GM23338 (cell line): ENCODE measurements around the gene PRRG3. TPM values are rescaled to one million over a fixed set of nuclear protein-coding genes. Genes with fewer than 3 reads are reported as not detected.

Experiments
- ATAC-seq: fragments of 200-7000 bp; cut with Tn5 transposase; 3 replicates; pipeline ENCODE4 v1.9.1; 2020
- DNase-seq: peaks from one replicate; pipeline ENCODE4 v3.0.0-alpha.2; 2015; ENCODE audit warnings: low spot score
- H2AFZ ChIP-seq: fragments of 200-600 bp; sonication (generic); 2 replicates; pipeline ENCODE4 v1.8.0; 2016; ENCODE audit warnings: antibody characterized with exemption, mild to moderate bottlenecking, moderate library complexity
- H3F3A ChIP-seq: fragments of 200-600 bp; sonication (generic); replicated peaks from 2 replicates; pipeline ENCODE4 v1.8.0; 2017; ENCODE audit warnings: antibody characterized with exemption, mixed run types, low read depth
- H3K27ac ChIP-seq: fragments of 200-600 bp; sonication (generic); 2 replicates; pipeline ENCODE4 v1.6.1; 2016; ENCODE audit warnings: low read depth
- H3K27me3 ChIP-seq: fragments of 200-600 bp; sonication (generic); 2 replicates; pipeline ENCODE4 v1.8.0; 2016; ENCODE audit warnings: mild to moderate bottlenecking, mixed run types, moderate library complexity; ENCODE audit not compliant: insufficient read depth
- H3K36me3 ChIP-seq: fragments of 200-600 bp; sonication (generic); 2 replicates; pipeline ENCODE4 v1.8.0; 2016; ENCODE audit warnings: mild to moderate bottlenecking; ENCODE audit not compliant: insufficient read depth
- H3K4me1 ChIP-seq: fragments of 200-600 bp; sonication (generic); 2 replicates; pipeline ENCODE4 v1.8.0; 2016; ENCODE audit warnings: mild to moderate bottlenecking, moderate library complexity; ENCODE audit not compliant: insufficient read depth
- H3K4me2 ChIP-seq: fragments of 200-600 bp; sonication (generic); 2 replicates; pipeline ENCODE4 v1.7.1; 2017; ENCODE audit warnings: mixed run types
- H3K4me3 ChIP-seq: fragments of 200-600 bp; sonication (generic); 2 replicates; pipeline ENCODE4 v1.6.1; 2016; ENCODE audit warnings: mixed run types
- H3K79me2 ChIP-seq: fragments of 200-600 bp; sonication (generic); replicated peaks from 2 replicates; pipeline ENCODE4 v1.8.0; 2017; ENCODE audit warnings: mild to moderate bottlenecking; ENCODE audit not compliant: insufficient read depth
- H3K9me2 ChIP-seq: fragments of 200-600 bp; sonication (generic); 2 replicates; pipeline ENCODE4 v1.8.0; 2017; ENCODE audit not compliant: insufficient read depth
- H4K20me1 ChIP-seq: fragments of 200-600 bp; sonication (generic); replicated peaks from 2 replicates; pipeline ENCODE4 v1.8.0; 2017; ENCODE audit warnings: mild to moderate bottlenecking; ENCODE audit not compliant: insufficient read depth
- H3K27ac Mint-ChIP-seq: 2 replicates; pipeline ENCODE4 v1.8.0; 2020; ENCODE audit warnings: inconsistent platforms, mild to moderate bottlenecking, moderate library complexity, mixed read lengths
- H3K27me3 Mint-ChIP-seq: 3 replicates; pipeline ENCODE4 v1.8.0; 2022; ENCODE audit warnings: low read depth, mild to moderate bottlenecking, moderate library complexity, mixed read lengths, inconsistent platforms; ENCODE audit not compliant: insufficient read depth, poor library complexity
- H3K36me3 Mint-ChIP-seq: 3 replicates; pipeline ENCODE4 v1.8.0; 2021; ENCODE audit warnings: low read depth, mild to moderate bottlenecking, inconsistent platforms, moderate library complexity, mixed read lengths
- H3K4me1 Mint-ChIP-seq: 3 replicates; pipeline ENCODE4 v1.8.0; 2020; ENCODE audit warnings: mild to moderate bottlenecking, inconsistent platforms, mixed read lengths
- H3K4me3 Mint-ChIP-seq: 3 replicates; pipeline ENCODE4 v1.8.0; 2021; ENCODE audit warnings: moderate library complexity, mild to moderate bottlenecking, inconsistent platforms, mixed read lengths
- H3K9me3 Mint-ChIP-seq: 3 replicates; pipeline ENCODE4 v1.8.0; 2020; ENCODE audit warnings: moderate library complexity, mild to moderate bottlenecking, inconsistent platforms, mixed read lengths
- CREB1 ChIP-seq: fragments of 250-450 bp; sonication (Bioruptor Pico); IDR thresholded peaks from 2 replicates; pipeline ENCODE4 v1.5.0; 2020; ENCODE audit warnings: low read depth, mild to moderate bottlenecking, moderate library complexity
- CTCF ChIP-seq, 2 experiments: fragments of 200-600 bp in 1 of 2; sonication (generic) in 1 of 2; conservative IDR thresholded peaks; 2 replicates each; pipeline versions ENCODE4 v1.5.1 to v1.6.1; 2016 to 2017; ENCODE audit warnings: antibody characterized with exemption in 2 of 2, low read depth in 2 of 2, mild to moderate bottlenecking in 2 of 2, moderate library complexity in 1 of 2
- EZH2 ChIP-seq: fragments of 200-600 bp; sonication (generic); IDR thresholded peaks from one replicate; pipeline ENCODE4 v1.8.0; 2017; ENCODE audit warnings: antibody characterized with exemption, mild to moderate bottlenecking, low read depth; ENCODE audit not compliant: unreplicated experiment
- NANOG ChIP-seq: IDR thresholded peaks from 2 replicates; pipeline ENCODE4 v1.6.1; 2016; ENCODE audit warnings: antibody characterized with exemption, borderline replicate concordance
- ZNF114 ChIP-seq: fragments of 250-450 bp; sonication (Bioruptor Pico); IDR thresholded peaks from 2 replicates; pipeline ENCODE4 v1.5.0; 2020; ENCODE audit warnings: mild to moderate bottlenecking, moderate library complexity
- ZNF462 ChIP-seq: fragments of 250-450 bp; sonication (Bioruptor Pico); IDR thresholded peaks from 2 replicates; pipeline ENCODE4 v1.5.0; 2020; ENCODE audit warnings: mild to moderate bottlenecking, moderate library complexity
- polyA plus RNA-seq: library from polyadenylated mRNA; unstranded; fragments of >200 nt; fragmentation: Nextera tagmentation; extraction: Ambion mirVana; gene quantifications from 2 replicates; pipeline ENCODE4 v1.2.1, GENCODE V29; 2016
- total RNA-seq: library from RNA; depleted of rRNA; stranded (reverse); fragments of >200 nt; shearing (Covaris generic); gene quantifications from 2 replicates; pipeline ENCODE4 v1.2.3, GENCODE V29; 2014

The PRRG3 gene
- total and polyA plus RNA-seq, 2 experiments from 2014 or later, result 5.0 to 10.6 TPM

- Histone ChIP-seq H4K20me1 (no peaks in the 10 kb centered on the region), H3F3A (no peaks in the 10 kb centered on the region), H3K9me2 (no peaks in the 10 kb centered on the region), H3K36me3 (no peaks in the 10 kb centered on the region), H2AFZ (no peak within 1 kb of the TSS), H3K4me2 (no peak within 1 kb of the TSS), H3K27ac (no peak within 1 kb of the TSS), H3K27me3 (no peaks in the 10 kb centered on the region), H3K4me3 (no peak within 1 kb of the TSS), H3K4me1 (no peaks in the 10 kb centered on the region), H3K79me2 (no peaks in the 10 kb centered on the region)
- Mint-ChIP-seq H3K27ac (no peak within 1 kb of the TSS), H3K4me1 (no peaks in the 10 kb centered on the region), H3K9me3 (no peaks in the 10 kb centered on the region; the same call in 2 of the 3 replicates), H3K4me3 (no peak within 1 kb of the TSS), H3K27me3 (peaks cover 4% of the 10 kb centered on the region), H3K36me3 (no peaks in the 10 kb centered on the region)
- ATAC-seq, result no peak
- no peak for DNase-seq
- TF ChIP-seq NANOG (no peak), CREB1 (no peak), ZNF462 (CRISPR knock-in tag) (no peak), EZH2 (no peak), CTCF (conservative IDR thresholded peaks at IDR 0.05; ENCODE audit: low read depth in 2 of 2) (no peak), ZNF114 (CRISPR knock-in tag) (no peak)
Observed at GRCh38 chrX:151734446-151734845, 39.2 kb downstream of the PRRG3 start, which contains the start of gene CNGA2. TSS of gene CNGA2 (plus strand) at chrX:151734746. CDS start at chrX:151738484, 3,738 bp downstream.
